Breast epithelium (tissue), 4 donors: ENCODE measurements around the gene INMT. TPM values are rescaled to one million over a fixed set of nuclear protein-coding genes. Genes with fewer than 3 reads are reported as not detected.

ENCODE experiments used
- DNase-seq, 2 donors: peaks; one replicate each; pipeline ENCODE4 v3.0.0-alpha.2; 2019; ENCODE audit warnings: low spot score in 2 of 2
- H3K27ac ChIP-seq, 2 donors: fragments of 200-600 bp; sonication (generic) in 1 of 2; one replicate each; pipeline ENCODE4 v1.5.1; 2016 to 2019; ENCODE audit warnings: mild to moderate bottlenecking in 1 of 2
- H3K27me3 ChIP-seq, 2 donors: fragments of 200-600 bp; sonication (generic) in 1 of 2; one replicate each; pipeline versions ENCODE4 v1.5.1 to v1.6.0; 2017 to 2019; ENCODE audit warnings: control low read depth in 1 of 2, mild to moderate bottlenecking in 1 of 2
- H3K36me3 ChIP-seq: fragments of 200-600 bp; one replicate; pipeline ENCODE4 v1.5.1; 2019
- H3K4me1 ChIP-seq, 2 donors: fragments of 200-600 bp; sonication (generic); one replicate each; pipeline ENCODE4 v1.5.1; 2016 to 2019; ENCODE audit warnings: control low read depth in 1 of 2
- H3K4me3 ChIP-seq, 3 donors: fragments of 200-600 bp; sonication (generic); 1 replicate in 2 of 3; 2 replicates in 1 of 3; pipeline ENCODE4 v1.5.1; 2016 to 2019; ENCODE audit warnings: mild to moderate bottlenecking in 3 of 3, moderate library complexity in 2 of 3
- H3K9me3 ChIP-seq, 2 donors: fragments of 200-600 bp; sonication (generic) in 1 of 2; one replicate each; pipeline ENCODE4 v1.5.1; 2016 to 2019; ENCODE audit warnings: control low read depth in 1 of 2
- CTCF ChIP-seq, 3 donors: fragments of 450-650 bp; IDR thresholded peaks; one replicate each; pipeline ENCODE4 v1.5.1; 2016 to 2017; ENCODE audit warnings: antibody characterized with exemption in 3 of 3, mild to moderate bottlenecking in 3 of 3, moderate library complexity in 3 of 3
- POLR2A ChIP-seq: fragments of 450-650 bp; IDR thresholded peaks from one replicate; pipeline ENCODE4 v1.6.1; 2016; ENCODE audit warnings: antibody characterized with exemption, mild to moderate bottlenecking, moderate library complexity
- POLR2AphosphoS5 ChIP-seq, 3 donors: sonication (generic); formaldehyde crosslinking; IDR thresholded peaks; one replicate each; pipeline ENCODE4 v1.6.1; 2017; ENCODE audit warnings: antibody characterized with exemption in 3 of 3
- intact Hi-C: fragments of 100-400 bp; cut with DNase I; formaldehyde crosslinking; loops from one replicate; pipeline ENCODE4 v1.15.1; 2023; ENCODE audit warnings: low total_unique reads
- total RNA-seq, 3 donors: library from RNA; depleted of rRNA; stranded (reverse); fragments of >200 nt; gene quantifications; one replicate each; pipeline ENCODE4 v1.1.0, GENCODE V29; 2016

The INMT gene
- total RNA-seq, 3 donors from 2014 or later = 7.8 to 66.7 (median 26.2) TPM

GRCh38 chr7:30797176-30798040 lies 45.5 kb downstream of the INMT start:
- H3K27me3 ChIP-seq = no peaks in the 10 kb centered on the region
- no peaks in the 10 kb centered on the region for H3K9me3 ChIP-seq
- TF ChIP-seq POLR2AphosphoS5 (IDR thresholded peaks at IDR 0.05) (no peak), POLR2A (no peak), CTCF (IDR thresholded peaks at IDR 0.05) (no peak)
- H3K36me3 ChIP-seq = no peaks in the 10 kb centered on the region
- no peak overlapping the region for H3K4me3 ChIP-seq
- peak overlapping the region in 1 of 2 donors; percentile 40 for H3K27ac ChIP-seq
- DNase-seq = no peak
- intact Hi-C loops = loop anchor here (10.0 kb wide), 1 partner anchor 1947 kb away; no protein-coding TSS in a partner anchor
- H3K4me1 ChIP-seq = peaks cover 0 to 7% of the 10 kb centered on the region in 2 donors

GRCh38 chr7:30799206-30799975 lies 47.5 kb downstream of the INMT start:
- Histone ChIP-seq H3K27ac (peak overlapping the region; percentile 11 to 70), H3K4me3 (no peak overlapping the region), H3K27me3 (no peaks in the 10 kb centered on the region), H3K4me1 (peaks cover 7 to 8% of the 10 kb centered on the region in 2 donors), H3K36me3 (no peaks in the 10 kb centered on the region), H3K9me3 (no peaks in the 10 kb centered on the region)
- intact Hi-C loops = loop anchor here (10.0 kb wide), 1 partner anchor 1945 kb away; no protein-coding TSS in a partner anchor
- TF ChIP-seq POLR2A = no peak
- peak in 1 of 3 donors; percentile 42 for TF ChIP-seq POLR2AphosphoS5 (IDR thresholded peaks at IDR 0.05)
- TF ChIP-seq CTCF (IDR thresholded peaks at IDR 0.05) = no peak
- DNase-seq = no peak

- DNase-seq = no peak
- Histone ChIP-seq H3K4me1 (peaks cover 7 to 8% of the 10 kb centered on the region in 2 donors), H3K27ac (peak overlapping the region in 1 of 2 donors; percentile 70), H3K4me3 (no peak overlapping the region), H3K36me3 (no peaks in the 10 kb centered on the region), H3K27me3 (no peaks in the 10 kb centered on the region), H3K9me3 (no peaks in the 10 kb centered on the region)
- TF ChIP-seq POLR2AphosphoS5 (IDR thresholded peaks at IDR 0.05) (no peak), CTCF (IDR thresholded peaks at IDR 0.05) (no peak), POLR2A (no peak)
- intact Hi-C loops = loop anchor here (10.0 kb wide), 2 partner anchors 175 to 1945 kb away; no protein-coding TSS in a partner anchor
These were observed 48.2 kb downstream of the INMT start for GRCh38 chr7:30799976-30800661.

GRCh38 chr7:30800785-30801252 lies 48.9 kb downstream of the INMT start:
- Histone ChIP-seq H3K4me1 (peaks cover 7 to 8% of the 10 kb centered on the region in 2 donors), H3K4me3 (no peak overlapping the region)
- peak in 2 of 3 donors; percentile 29 to 36 for TF ChIP-seq POLR2AphosphoS5 (IDR thresholded peaks at IDR 0.05)
- TF ChIP-seq POLR2A = no peak
- peak; percentile 21 to 76 (median 71) for TF ChIP-seq CTCF (IDR thresholded peaks at IDR 0.05)

More at GRCh38 chr7:30800785-30801252, 48.9 kb downstream of the INMT start:
- Histone ChIP-seq H3K9me3 (no peaks in the 10 kb centered on the region), H3K27ac (peak overlapping the region; percentile 15 to 70), H3K36me3 (no peaks in the 10 kb centered on the region), H3K27me3 (no peaks in the 10 kb centered on the region)
- peak in 1 of 2 donors; percentile 60 for DNase-seq
- intact Hi-C loops = loop anchor here (10.0 kb wide), 1 partner anchor 174 kb away; no protein-coding TSS in a partner anchor
